GM12878 (cell line): ENCODE data around the gene PELI2. TPM values are rescaled to one million over a fixed set of nuclear protein-coding genes. Genes with fewer than 3 reads are reported as not detected.

Source experiments
- ATAC-seq: fragments of 200-7000 bp; cut with Tn5 transposase; 3 replicates; pipeline ENCODE4 v1.9.1; 2020; ENCODE audit warnings: mild to moderate bottlenecking, moderate library complexity
- BruUV-seq: library from RNA; stranded (reverse); fragments of 400-500 nt; replicated peaks from 2 replicates; lab custom pipeline; 2021; lab: Mats Ljungman, UMichigan
- CTCF ChIA-PET: fragments of 300-600 bp; sonication (Branson Sonifier 250); formaldehyde crosslinking; extraction: SDS; loops from one replicate; lab custom pipeline; 2021; ENCODE audit warnings: inconsistent platforms; lab: Yijun Ruan, JAX
- POLR2A ChIA-PET: fragments of 350-600 bp; formaldehyde crosslinking; extraction: SDS; loops from one replicate; lab custom pipeline; 2021; ENCODE audit warnings: inconsistent platforms; lab: Charles Lee
- RAD21 ChIA-PET: fragments of 300-600 bp; sonication (Branson Sonifier 250); formaldehyde crosslinking; loops from one replicate; lab custom pipeline; 2023; ENCODE audit warnings: antibody characterized with exemption; ENCODE audit not compliant: unreplicated experiment; lab: Charles Lee
- SMC1A ChIA-PET: fragments of 300-600 bp; sonication (Branson Sonifier 250); formaldehyde crosslinking; loops from one replicate; lab custom pipeline; 2023; ENCODE audit not compliant: unreplicated experiment, uncharacterized antibody; lab: Charles Lee
- DNase-seq: peaks from one replicate; pipeline ENCODE4 v3.0.0-alpha.2; 2011; ENCODE audit warnings: low read depth, low spot score
- FAIRE-seq: peaks from 3 replicates; lab custom pipeline; 2011; peaks lifted over from hg19 to GRCh38; lab: Jason Lieb, UNC
- H2AFZ ChIP-seq: 2 replicates; pipeline ENCODE4 v1.6.0; 2011; ENCODE audit warnings: low read depth, low read length, control low read depth; ENCODE audit not compliant: control insufficient read depth
- H3K27ac ChIP-seq: 2 replicates; pipeline ENCODE4 v1.5.1; 2011; ENCODE audit warnings: control low read depth; ENCODE audit not compliant: control insufficient read depth, insufficient read depth
- H3K27me3 ChIP-seq, 2 experiments: replicated peaks in 1 of 2; 2 replicates each; pipeline versions ENCODE4 v1.6.0 to v1.6.1; 2011; ENCODE audit warnings: low read length in 1 of 2; ENCODE audit not compliant: control insufficient read depth in 2 of 2, insufficient read depth in 2 of 2
- H3K36me3 ChIP-seq, 2 experiments: 2 replicates each; pipeline ENCODE4 v1.5.1; 2011; ENCODE audit warnings: low read length in 1 of 2; ENCODE audit not compliant: control insufficient read depth in 2 of 2, insufficient read depth in 2 of 2
- H3K4me1 ChIP-seq: 2 replicates; pipeline ENCODE4 v1.6.1; 2011; ENCODE audit warnings: mild to moderate bottlenecking, low read length, moderate library complexity, mixed read lengths; ENCODE audit not compliant: control insufficient read depth, insufficient read depth
- H3K4me2 ChIP-seq: 2 replicates; pipeline ENCODE4 v1.6.0; 2011; ENCODE audit warnings: control low read depth; ENCODE audit not compliant: control insufficient read depth, insufficient read depth
- H3K4me3 ChIP-seq: fragments of 200-600 bp; sonication (generic); 2 replicates; pipeline ENCODE4 v1.5.1; 2016
- H3K79me2 ChIP-seq: 2 replicates; pipeline ENCODE4 v1.6.0; 2011; ENCODE audit warnings: low read length; ENCODE audit not compliant: control insufficient read depth, insufficient read depth
- H3K9ac ChIP-seq: 2 replicates; pipeline ENCODE4 v1.8.0; 2011; ENCODE audit warnings: low read length, control low read depth, mixed read lengths; ENCODE audit not compliant: control insufficient read depth, insufficient read depth
- H3K9me3 ChIP-seq: replicated peaks from 3 replicates; pipeline ENCODE4 v1.5.1; 2011; ENCODE audit warnings: mild to moderate bottlenecking, low read length; ENCODE audit not compliant: control insufficient read depth, insufficient read depth
- H4K20me1 ChIP-seq: 2 replicates; pipeline ENCODE4 v1.6.0; 2011; ENCODE audit not compliant: control insufficient read depth, insufficient read depth
- E4F1 ChIP-seq: fragments of 450-650 bp; IDR thresholded peaks from 2 replicates; pipeline ENCODE4 v1.6.1; 2018; ENCODE audit warnings: borderline replicate concordance, mild to moderate bottlenecking; ENCODE audit not compliant: partially characterized antibody
- FOXM1 ChIP-seq: IDR thresholded peaks from 2 replicates; pipeline ENCODE4 v1.6.1; 2012; ENCODE audit warnings: low read depth, mild to moderate bottlenecking, inconsistent platforms, low read length, moderate library complexity
- NFYB ChIP-seq: IDR thresholded peaks from 2 replicates; pipeline ENCODE4 v1.6.1; 2011; ENCODE audit warnings: low read depth, mild to moderate bottlenecking, low read length, improper control_type of control experiment, moderate library complexity; ENCODE audit not compliant: insufficient read depth
- NR2C1 ChIP-seq: fragments of 450-650 bp; IDR thresholded peaks from 2 replicates; pipeline ENCODE4 v1.6.1; 2017; ENCODE audit warnings: antibody characterized with exemption, mild to moderate bottlenecking, moderate library complexity
- POU2F2 ChIP-seq: IDR thresholded peaks from 3 replicates; pipeline ENCODE4 v1.6.1; 2011; ENCODE audit warnings: low read depth, mild to moderate bottlenecking, low read length, borderline replicate concordance
- SREBF2 ChIP-seq: IDR thresholded peaks from 2 replicates; pipeline ENCODE4 v1.6.1; 2012; ENCODE audit warnings: mild to moderate bottlenecking, low read length
- TBL1XR1 ChIP-seq: IDR thresholded peaks from 2 replicates; pipeline ENCODE4 v1.6.1; 2012; ENCODE audit warnings: low read depth, low read length, improper control_type of control experiment
- TCF3 ChIP-seq: IDR thresholded peaks from 2 replicates; pipeline ENCODE4 v1.6.1; 2012; ENCODE audit warnings: low read depth, mild to moderate bottlenecking, low read length, borderline replicate concordance; ENCODE audit not compliant: insufficient read depth
- ZBTB40 ChIP-seq: fragments of 450-650 bp; IDR thresholded peaks from 2 replicates; pipeline ENCODE4 v1.6.1; 2016; ENCODE audit warnings: mild to moderate bottlenecking, moderate library complexity, borderline replicate concordance
- ZNF384 ChIP-seq: IDR thresholded peaks from 2 replicates; pipeline ENCODE4 v1.6.1; 2012; ENCODE audit warnings: low read depth, mild to moderate bottlenecking, low read length, improper control_type of control experiment, borderline replicate concordance
- WGBS: methylation state at CpG from one replicate; pipeline ENCODE4 v1.1.6; 2016; ENCODE audit warnings: low lambda C conversion rate; ENCODE audit not compliant: insufficient replicate concordance, insufficient coverage; ENCODE audit errors: missing lambda C conversion rate; 5-methylcytosine and 5-hydroxymethylcytosine counted together
- in situ Hi-C: fragments of 300-500 bp; cut with MboI; formaldehyde crosslinking; loops from 9 replicates; pipeline ENCODE4 v1.14.3; 2018; ENCODE audit warnings: mixed read lengths
- intact Hi-C: fragments of 100-400 bp; cut with micrococcal nuclease; formaldehyde crosslinking; loops from one replicate; pipeline ENCODE4 v1.14.2; 2022; ENCODE audit not compliant: unreplicated experiment
- polyA plus RNA-seq, 11 experiments: library from polyadenylated mRNA; depleted of rRNA in 4 of 11; unstranded in 6 of 11; stranded (reverse) in 5 of 11; fragments of >200 nt; fragmentation: Nextera tagmentation in 4 of 11; fragmentation: Illumina TruSeq in 1 of 11; extraction: Ambion mirVana in 4 of 11; extraction: Trizol in 1 of 11; gene quantifications; 1 replicate in 1 of 11; 2 replicates in 10 of 11; pipeline versions ENCODE4 v1.2.1 to v1.2.3, GENCODE V29; 2011 to 2016; ENCODE audit warnings: inconsistent platforms in 2 of 11, missing spikeins in 2 of 11, low read depth in 1 of 11
- total RNA-seq, 4 experiments: library from RNA; depleted of rRNA in 3 of 4; stranded (reverse); fragments of >200 nt in 3 of 4; fragmentation: Illumina TruSeq in 1 of 4; extraction: Trizol in 1 of 4; gene quantifications; 2 replicates each; pipeline versions ENCODE4 v1.2.1 to v1.2.3, GENCODE V29; 2013 to 2021

PELI2 gene
- total and polyA plus RNA-seq, 10 of the 15 experiments (the other 5 are each of a cell fraction or from before 2014, with no cell fraction given) = under 0.01 to 0.10 (median 0.01) TPM; not detected in 3

GRCh38 chr14:56248442-56248841, 130.2 kb downstream of the PELI2 start:
- RAD21 ChIA-PET = no interaction called here
- H3K4me1 ChIP-seq = no peaks in the 10 kb centered on the region
- no peak overlapping the region for H2AFZ ChIP-seq
- FAIRE-seq (no peak), ATAC-seq (no peak), DNase-seq (no peak)
- no peak overlapping the region for H3K4me2 ChIP-seq
- WGBS = 57% methylated on average over 5 of the region's 5 CpGs
- intact Hi-C loops (loop anchor here (5.0 kb wide), 1 partner anchor 224 kb away; no protein-coding TSS in a partner anchor), in situ Hi-C loops (no loop called here)
- no peak overlapping the region for H3K9ac ChIP-seq
- no peaks in the 10 kb centered on the region; a peak in 1 of 4 replicates for H3K27me3 ChIP-seq
- SMC1A ChIA-PET = no interaction called here
- no peak for TF ChIP-seq NFYB
- H3K4me3 ChIP-seq = no peak overlapping the region
- CTCF ChIA-PET = no interaction called here
- BruUV-seq = no TSS peak
- no peak overlapping the region for H3K27ac ChIP-seq
- H4K20me1 ChIP-seq = no peaks in the 10 kb centered on the region
- H3K36me3 ChIP-seq = no peaks in the 10 kb centered on the region
- no peaks in the 10 kb centered on the region for H3K79me2 ChIP-seq
- no peaks in the 10 kb centered on the region for H3K9me3 ChIP-seq
- POLR2A ChIA-PET = interaction anchor here (0.6 kb wide), 1 partner anchor 228 kb away, joined by 3 read pairs; no protein-coding TSS in a partner anchor

GRCh38 chr14:56261046-56261445, 142.8 kb downstream of the PELI2 start:
- FAIRE-seq = no peak
- POLR2A ChIA-PET = interaction anchor here (0.6 kb wide), 1 partner anchor 131 kb away, joined by 4 read pairs; no protein-coding TSS in a partner anchor
- 2% methylated on average over 4 of the region's 4 CpGs for WGBS
- in situ Hi-C loops = no loop called here
- Histone ChIP-seq H3K9ac (no peak overlapping the region), H2AFZ (no peak overlapping the region), H4K20me1 (no peaks in the 10 kb centered on the region), H3K4me2 (no peak overlapping the region), H3K79me2 (no peaks in the 10 kb centered on the region), H3K4me1 (no peaks in the 10 kb centered on the region), H3K9me3 (no peaks in the 10 kb centered on the region), H3K36me3 (no peaks in the 10 kb centered on the region), H3K27ac (no peak overlapping the region), H3K27me3 (no peaks in the 10 kb centered on the region; a peak in 1 of 4 replicates), H3K4me3 (no peak overlapping the region)
- RAD21 ChIA-PET = no interaction called here
- no TSS peak for BruUV-seq
- CTCF ChIA-PET = no interaction called here
- no peak for DNase-seq
- no peak for ATAC-seq
- intact Hi-C loops = no loop called here
- SMC1A ChIA-PET = interaction anchor here (0.7 to 0.9 kb wide), 2 partner anchors 10 to 107 kb away, joined by 3 to 4 read pairs; no protein-coding TSS in a partner anchor
- TF ChIP-seq E4F1 = no peak
- no peak for TF ChIP-seq POU2F2
- no peak for TF ChIP-seq NR2C1
- no peak for TF ChIP-seq SREBF2
- no peak for TF ChIP-seq ZBTB40
- no peak for TF ChIP-seq FOXM1
- no peak for TF ChIP-seq ZNF384
- TF ChIP-seq TCF3 = no peak
- TF ChIP-seq TBL1XR1 = no peak
